GM12865 (cell line): ENCODE results near the gene HSPA12A.
"Not testable (repeated sequence)": the region's sequence is repeated elsewhere in the genome, so short reads cannot be mapped to it uniquely, and the experiment has no call there.

Experiments used
- DNase-seq: peaks from one replicate; pipeline ENCODE4 v3.0.0; 2010; ENCODE audit warnings: low read depth
- H3K4me3 ChIP-seq: 2 replicates; pipeline ENCODE4 v1.5.1; 2011; ENCODE audit warnings: mild to moderate bottlenecking, low read depth, low read length, control low read depth
- CTCF ChIP-seq: IDR thresholded peaks from 2 replicates; pipeline ENCODE4 v1.5.1; 2011; ENCODE audit warnings: low read length, control low read depth, low read depth, inconsistent platforms; ENCODE audit not compliant: insufficient read depth; ENCODE audit errors: missing control alignments

HSPA12A gene

GRCh38 chr10:116715839-116716377 lies 26.5 kb downstream of the HSPA12A start:
- TF ChIP-seq CTCF: no peak
- no peak overlapping the region for H3K4me3 ChIP-seq
- no peak for DNase-seq

GRCh38 chr10:116715341-116715740 lies 27.0 kb downstream of the HSPA12A start:
- H3K4me3 ChIP-seq: no peak overlapping the region
- TF ChIP-seq CTCF: no peak
- no peak for DNase-seq

GRCh38 chr10:116713846-116714245 lies 28.5 kb downstream of the HSPA12A start:
- no peak for DNase-seq
- TF ChIP-seq CTCF: no peak
- no peak overlapping the region for H3K4me3 ChIP-seq

- no peak overlapping the region for H3K4me3 ChIP-seq
- no peak for DNase-seq
- TF ChIP-seq CTCF: no peak
Measured at GRCh38 chr10:116712989-116713543, 29.3 kb downstream of the HSPA12A start.

- no peak for TF ChIP-seq CTCF
- no peak overlapping the region for H3K4me3 ChIP-seq
- DNase-seq: no peak
Measured at GRCh38 chr10:116712519-116712918, 29.8 kb downstream of the HSPA12A start.

GRCh38 chr10:116711803-116712202 lies 30.6 kb downstream of the HSPA12A start:
- not testable (repeated sequence) for H3K4me3 ChIP-seq, DNase-seq

GRCh38 chr10:116710076-116710475 lies 32.3 kb downstream of the HSPA12A start:
- no peak for DNase-seq
- no peak for TF ChIP-seq CTCF
- no peak overlapping the region for H3K4me3 ChIP-seq
